NCI-H128 (cell line): ENCODE results near the gene TRAPPC2L.

Experiments
- DNase-seq: peaks from one replicate; lab custom pipeline; 2025; ENCODE audit not compliant: unreplicated experiment; lab: John Stamatoyannopoulos, UW

The TRAPPC2L gene

DNA sequence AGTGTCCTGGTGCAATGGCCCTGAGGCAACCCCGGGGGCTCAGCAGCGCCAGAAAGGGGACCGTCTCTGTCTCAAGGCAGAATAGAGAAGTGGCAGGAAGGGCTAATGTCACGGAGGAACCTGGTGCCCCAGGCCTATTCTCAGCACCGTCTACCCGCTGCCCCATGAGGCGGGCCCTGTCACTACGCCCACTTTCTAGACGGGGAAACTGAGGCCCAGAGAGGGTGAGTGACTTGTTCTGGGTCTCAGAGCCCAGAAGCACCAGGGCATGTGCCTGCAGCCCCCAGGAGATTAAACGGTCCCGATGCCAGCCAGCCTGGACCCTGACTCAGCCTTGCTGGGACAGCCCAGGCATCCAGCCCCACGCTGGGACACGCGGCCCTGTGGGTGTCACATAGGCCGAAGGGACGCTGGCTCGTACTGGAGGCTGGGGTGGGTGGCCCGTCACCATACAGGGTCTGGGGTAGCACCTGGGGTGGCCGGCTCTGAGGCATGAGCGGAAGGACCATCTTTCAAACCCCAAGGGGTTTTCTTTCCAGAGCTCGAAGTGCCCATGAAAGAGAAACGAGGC is 49.7 kb downstream of the TRAPPC2L start:
- DNase-seq, result no peak

DNA sequence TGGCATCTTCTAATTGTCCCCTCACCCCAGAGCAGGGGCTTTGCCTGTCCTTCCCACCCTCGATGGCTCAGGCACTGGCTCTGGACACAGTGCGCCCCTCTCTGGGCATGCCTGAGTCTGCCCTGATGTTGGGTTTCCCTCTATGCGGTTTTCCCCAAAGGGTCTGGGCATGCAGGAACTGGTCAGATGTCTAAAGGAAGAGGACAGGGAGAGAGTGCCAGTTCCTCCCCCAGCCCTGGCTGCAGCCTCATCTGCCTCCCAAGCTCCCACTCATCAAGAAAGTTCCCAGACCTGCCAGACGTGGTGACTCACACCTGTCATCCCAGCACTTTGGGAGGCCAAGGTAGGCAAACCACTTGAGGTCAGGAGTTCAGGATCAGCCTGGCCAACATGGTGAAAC is 50.8 kb downstream of the TRAPPC2L start:
- DNase-seq, result no peak

DNA sequence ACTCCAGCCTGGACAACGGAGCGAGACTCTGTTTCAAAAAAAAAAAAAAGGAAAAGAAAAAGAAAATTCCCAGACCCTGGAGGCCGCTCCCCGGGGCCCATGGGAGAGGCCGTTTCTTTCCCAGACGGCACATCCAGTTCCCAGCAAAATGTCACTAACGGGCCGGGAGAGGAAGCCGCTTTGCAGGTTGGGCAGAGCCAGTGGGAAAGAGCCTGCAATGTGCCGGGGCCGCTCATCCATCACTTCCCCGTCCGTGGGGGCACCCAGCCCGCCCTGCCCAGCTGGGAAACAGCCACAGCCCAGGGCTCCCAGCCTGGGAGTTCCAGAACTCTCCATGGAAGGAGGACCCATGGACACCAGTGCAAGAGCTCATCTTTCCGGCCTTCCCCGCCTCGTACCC is 51.4 kb downstream of the TRAPPC2L start:
- no peak for DNase-seq

DNA sequence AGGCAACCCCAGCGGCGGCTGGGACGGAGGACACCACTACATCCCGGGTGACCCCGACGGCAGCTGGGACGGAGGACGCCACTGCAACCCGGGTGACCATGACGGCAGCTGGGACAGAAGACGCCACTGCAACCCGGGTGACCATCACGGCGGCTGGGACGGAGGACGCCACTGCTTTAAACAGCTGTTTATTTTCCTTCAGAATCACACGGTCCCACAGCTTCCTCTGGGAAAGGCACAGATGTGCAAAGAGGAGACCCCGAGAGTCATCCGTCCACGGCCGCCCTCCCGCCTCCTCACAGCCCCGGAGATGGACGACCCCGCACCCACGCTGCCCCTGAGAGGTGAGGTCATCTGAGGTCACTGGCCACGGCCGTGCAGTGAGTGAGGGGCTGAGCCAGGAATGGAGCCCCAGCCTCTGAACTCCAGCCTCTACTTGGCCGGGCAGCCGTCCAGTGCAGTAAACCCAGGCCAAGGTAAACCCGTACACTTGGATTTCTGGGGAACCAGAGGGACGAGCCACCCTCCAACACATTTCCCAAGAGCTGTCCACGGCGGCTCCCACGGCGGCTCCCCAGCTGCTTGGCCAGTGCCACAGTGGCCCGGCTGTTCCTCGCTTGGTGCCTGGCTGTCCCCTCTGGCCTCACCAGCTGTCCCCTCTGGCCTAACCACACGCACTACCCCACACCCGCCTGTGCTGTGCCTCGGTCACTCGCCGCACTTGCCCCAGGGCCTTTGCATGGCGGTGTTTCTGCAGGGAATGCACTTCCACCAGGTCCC is 52.7 kb downstream of the TRAPPC2L start:
- DNase-seq, result no peak

DNA sequence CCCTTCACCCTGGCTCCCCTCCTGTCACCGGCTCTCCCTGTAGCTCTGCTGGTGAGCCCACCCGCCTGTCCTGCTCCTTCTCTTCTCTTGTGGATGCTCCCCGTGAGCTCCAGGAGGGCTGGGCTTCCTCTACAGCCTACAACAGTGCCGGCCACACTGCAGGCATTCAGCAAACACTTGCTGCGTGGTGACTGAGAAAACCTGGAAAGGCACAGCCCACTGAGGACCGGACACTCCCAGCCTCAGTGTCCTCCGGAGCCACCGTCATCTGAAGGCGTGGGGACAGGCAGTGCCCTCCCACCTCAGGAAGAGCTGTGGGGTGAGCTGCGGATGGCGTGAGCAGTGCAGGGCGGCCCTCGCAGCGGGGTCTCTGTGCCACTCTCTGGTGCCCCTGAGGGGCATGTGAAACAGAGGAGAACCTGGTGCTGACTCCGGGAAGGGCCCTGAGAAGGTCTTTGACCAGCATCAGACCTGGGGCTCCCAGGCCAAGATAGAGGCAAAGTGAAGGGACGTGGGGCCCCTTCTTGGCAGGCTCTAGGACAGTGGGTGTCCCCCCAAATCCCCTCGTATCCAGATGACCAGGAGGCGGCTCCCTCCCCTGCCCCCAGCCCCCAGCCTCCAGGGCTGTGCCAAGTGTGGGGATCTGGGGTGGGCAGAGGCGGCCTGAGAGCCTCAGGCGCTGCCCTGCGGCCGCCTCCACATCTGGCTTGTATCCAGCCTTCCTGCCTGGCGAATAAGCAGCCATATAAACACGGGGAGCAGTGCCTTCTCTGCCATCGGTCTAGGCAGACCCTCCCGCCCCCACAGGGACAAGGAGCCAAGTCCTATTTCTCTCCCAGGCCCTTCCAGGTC is 53.6 kb downstream of the TRAPPC2L start:
- DNase-seq, result no peak

DNA sequence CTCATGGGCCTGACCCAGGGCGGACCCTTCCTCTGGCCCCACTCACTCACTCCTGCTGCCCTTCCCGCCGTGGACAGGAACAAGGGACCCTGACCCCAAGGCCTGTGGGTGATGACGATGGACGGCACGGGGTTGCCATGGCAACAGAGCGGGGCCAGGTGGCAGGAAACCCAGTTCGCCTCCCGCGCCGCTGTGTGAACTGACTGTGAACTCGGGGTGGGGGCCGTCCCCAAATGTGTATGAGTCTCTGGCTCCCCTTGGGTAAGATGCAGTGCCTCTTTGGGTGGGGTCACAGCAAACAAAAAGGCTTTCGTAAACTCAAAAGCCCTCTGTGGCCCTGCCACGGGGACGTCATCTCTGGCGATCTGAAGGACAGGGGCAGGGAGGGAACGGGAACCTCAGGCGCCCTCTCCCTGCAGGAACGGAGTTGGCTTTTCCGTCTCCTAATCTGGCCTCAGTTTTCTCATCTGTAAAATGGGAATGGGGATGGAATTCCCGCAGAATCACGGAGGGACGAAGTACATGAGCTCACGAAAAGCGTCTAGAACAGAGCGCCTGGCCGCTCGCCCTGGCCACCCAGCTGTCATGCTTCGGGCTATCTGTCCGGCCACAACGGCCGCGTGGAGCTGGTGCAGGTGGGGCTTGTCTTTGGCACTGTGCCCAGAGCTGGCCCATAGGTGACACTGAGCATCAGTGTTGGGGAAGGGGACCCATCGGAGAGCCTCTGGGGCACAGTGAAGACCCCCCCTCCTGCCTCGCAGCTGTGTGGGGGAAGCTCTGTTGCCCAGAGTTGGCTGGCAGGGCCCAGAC is 54.4 kb downstream of the TRAPPC2L start:
- no peak for DNase-seq

DNA sequence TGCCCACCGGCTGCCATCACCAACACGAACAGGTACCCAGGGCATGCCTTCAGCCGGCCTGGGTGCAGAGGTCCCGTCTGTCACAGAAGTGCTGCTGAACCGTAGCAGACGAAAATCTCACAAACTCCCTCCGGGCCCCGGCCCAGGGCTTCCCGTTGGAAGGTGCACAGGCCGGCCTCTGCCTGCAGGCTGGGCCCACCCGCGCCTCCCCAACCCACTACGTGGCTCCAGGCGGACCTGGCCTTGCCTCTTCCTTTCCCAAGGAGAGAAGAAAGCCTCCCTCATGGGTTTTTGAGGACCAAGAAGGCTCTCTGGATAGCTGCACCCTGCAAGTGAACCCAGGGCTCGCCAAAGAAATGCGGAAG is 55.0 kb downstream of the TRAPPC2L start:
- DNase-seq, result no peak
